Keratinocyte (primary cell): ENCODE data around the gene PARD3B. TPM values are rescaled to one million over a fixed set of nuclear protein-coding genes. Genes with fewer than 3 reads are reported as not detected.

Experiments used
- DNase-seq: peaks from one replicate; pipeline ENCODE4 v3.0.0-alpha.2; 2011; ENCODE audit warnings: low read depth, missing footprints, low spot score
- FAIRE-seq: peaks from 2 replicates; lab custom pipeline; 2011; peaks lifted over from hg19 to GRCh38; lab: Jason Lieb, UNC
- H2AFZ ChIP-seq: 2 replicates; pipeline ENCODE4 v1.6.0; 2012; ENCODE audit warnings: low read length, control low read depth, inconsistent platforms; ENCODE audit not compliant: control insufficient read depth
- H3K27ac ChIP-seq: 2 replicates; pipeline ENCODE4 v1.5.1; 2011; ENCODE audit warnings: low read length; ENCODE audit not compliant: control insufficient read depth, insufficient read depth
- H3K27me3 ChIP-seq: 3 replicates; pipeline ENCODE4 v1.6.0; 2011; ENCODE audit warnings: low read length; ENCODE audit not compliant: control insufficient read depth, insufficient read depth; ENCODE audit errors: extremely low read depth
- H3K36me3 ChIP-seq, 2 experiments: 2 replicates in 1 of 2; 3 replicates in 1 of 2; pipeline ENCODE4 v1.5.1; 2011; ENCODE audit warnings: low read length in 2 of 2, mild to moderate bottlenecking in 1 of 2; ENCODE audit not compliant: control insufficient read depth in 2 of 2, insufficient read depth in 2 of 2; ENCODE audit errors: extremely low read depth in 1 of 2
- H3K4me1 ChIP-seq: 3 replicates; pipeline ENCODE4 v1.5.1; 2011; ENCODE audit warnings: low read length; ENCODE audit not compliant: control insufficient read depth, insufficient read depth; ENCODE audit errors: extremely low read depth
- H3K4me2 ChIP-seq: 3 replicates; pipeline ENCODE4 v1.6.0; 2011; ENCODE audit warnings: low read depth, low read length; ENCODE audit not compliant: control insufficient read depth, insufficient read depth; ENCODE audit errors: extremely low read depth
- H3K4me3 ChIP-seq, 3 experiments: fragments of 200-600 bp in 1 of 3; sonication (generic) in 1 of 3; 2 replicates in 2 of 3; 3 replicates in 1 of 3; pipeline ENCODE4 v1.5.1; 2011 to 2016; ENCODE audit warnings: low read length in 3 of 3, mild to moderate bottlenecking in 3 of 3, control low read depth in 2 of 3, inconsistent platforms in 1 of 3, low read depth in 1 of 3, mixed read lengths in 1 of 3, mixed run types in 1 of 3, moderate library complexity in 1 of 3; ENCODE audit not compliant: control insufficient read depth in 2 of 3, insufficient read depth in 2 of 3; ENCODE audit errors: extremely low read depth in 1 of 3
- H3K79me2 ChIP-seq: 2 replicates; pipeline ENCODE4 v1.6.0; 2012; ENCODE audit warnings: low read length; ENCODE audit not compliant: control insufficient read depth, insufficient read depth
- H3K9ac ChIP-seq: 3 replicates; pipeline ENCODE4 v1.6.0; 2011; ENCODE audit warnings: low read length; ENCODE audit not compliant: control insufficient read depth, insufficient read depth; ENCODE audit errors: extremely low read depth
- H3K9me1 ChIP-seq: 3 replicates; pipeline ENCODE4 v1.6.0; 2011; ENCODE audit warnings: low read length; ENCODE audit not compliant: control insufficient read depth, insufficient read depth; ENCODE audit errors: extremely low read depth
- H3K9me3 ChIP-seq: 2 replicates; pipeline ENCODE4 v1.5.1; 2012; ENCODE audit warnings: low read depth, low read length; ENCODE audit not compliant: control insufficient read depth
- H4K20me1 ChIP-seq: 3 replicates; pipeline ENCODE4 v1.6.0; 2011; ENCODE audit warnings: low read length; ENCODE audit not compliant: control insufficient read depth, insufficient read depth; ENCODE audit errors: extremely low read depth
- EZH2 ChIP-seq: IDR thresholded peaks from one replicate; pipeline ENCODE4 v1.6.1; 2012; ENCODE audit warnings: inconsistent platforms, mild to moderate bottlenecking, low read length, moderate library complexity
- dilution Hi-C: fragments of 300-500 bp; cut with MboI; formaldehyde crosslinking; loops from one replicate; pipeline ENCODE4 v1.7.0; 2020; ENCODE audit warnings: low sequenced_read_pairs; ENCODE audit not compliant: extremely low pct_ligation_motif_present
- polyA plus RNA-seq, 5 experiments: library from polyadenylated mRNA; depleted of rRNA in 3 of 5; stranded (reverse) in 3 of 5; stranded (forward) in 1 of 5; unstranded in 1 of 5; fragments of >200 nt; gene quantifications; 1 replicate in 1 of 5; 2 replicates in 3 of 5; 3 replicates in 1 of 5; pipeline versions ENCODE4 v1.2.1 to v1.2.3, GENCODE V29; 2011 to 2012; ENCODE audit warnings: missing spikeins in 2 of 5, low read depth in 1 of 5, low replicate concordance in 1 of 5
- TF ChIP-seq, protein P1 (sequence below), 3 experiments: IDR thresholded peaks in 1 of 3; conservative IDR thresholded peaks in 1 of 3; optimal IDR thresholded peaks in 1 of 3; 2 replicates in 2 of 3; 3 replicates in 1 of 3; pipeline versions ENCODE3 to v1.5.1; 2011; ENCODE audit warnings: low read length in 3 of 3, mild to moderate bottlenecking in 3 of 3, moderate library complexity in 2 of 3, control low read depth in 1 of 3, inconsistent platforms in 1 of 3; ENCODE audit not compliant: insufficient read depth in 2 of 3; ENCODE audit errors: extremely low read depth in 1 of 3

Gene PARD3B
- polyA plus RNA-seq, 1 donor (not counting 4 experiments of a cell fraction or from before 2014, with no cell fraction given): 1.2 TPM

DNA sequence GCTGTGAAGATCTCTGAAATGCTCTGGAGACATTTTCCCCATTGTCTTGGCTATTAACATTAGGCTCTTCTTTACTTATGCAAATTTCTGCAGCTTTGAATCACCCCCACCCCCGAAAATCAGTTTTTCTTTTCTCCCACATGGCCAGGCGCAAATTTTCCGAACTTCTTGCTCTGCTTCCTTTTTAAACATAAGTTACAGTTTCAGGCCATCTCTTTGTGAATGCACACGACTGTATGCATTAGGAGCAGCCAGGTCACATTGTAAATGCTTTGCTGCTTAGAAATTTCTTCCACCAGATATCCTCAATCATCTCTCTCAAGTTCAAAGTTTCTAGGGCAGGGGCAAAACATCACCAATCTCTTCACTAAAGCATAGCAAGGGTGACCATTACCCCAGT lies 106.8 kb downstream of the PARD3B start:
- dilution Hi-C loops: no loop called here

GRCh38 chr2:204654669-204655068 lies 109.4 kb downstream of the PARD3B start:
- Histone ChIP-seq H3K4me3 (no peak overlapping the region), H3K36me3 (no peaks in the 10 kb centered on the region), H3K27me3 (no peaks in the 10 kb centered on the region), H3K27ac (no peak overlapping the region), H4K20me1 (no peaks in the 10 kb centered on the region), H3K9me3 (no peaks in the 10 kb centered on the region), H3K79me2 (no peaks in the 10 kb centered on the region), H3K9ac (no peak overlapping the region), H3K9me1 (no peaks in the 10 kb centered on the region), H3K4me1 (peaks cover 11% of the 10 kb centered on the region), H2AFZ (no peak overlapping the region), H3K4me2 (peak overlapping the region; percentile 45)
- DNase-seq (no peak), FAIRE-seq (no peak)
- TF ChIP-seq, protein P1, sequence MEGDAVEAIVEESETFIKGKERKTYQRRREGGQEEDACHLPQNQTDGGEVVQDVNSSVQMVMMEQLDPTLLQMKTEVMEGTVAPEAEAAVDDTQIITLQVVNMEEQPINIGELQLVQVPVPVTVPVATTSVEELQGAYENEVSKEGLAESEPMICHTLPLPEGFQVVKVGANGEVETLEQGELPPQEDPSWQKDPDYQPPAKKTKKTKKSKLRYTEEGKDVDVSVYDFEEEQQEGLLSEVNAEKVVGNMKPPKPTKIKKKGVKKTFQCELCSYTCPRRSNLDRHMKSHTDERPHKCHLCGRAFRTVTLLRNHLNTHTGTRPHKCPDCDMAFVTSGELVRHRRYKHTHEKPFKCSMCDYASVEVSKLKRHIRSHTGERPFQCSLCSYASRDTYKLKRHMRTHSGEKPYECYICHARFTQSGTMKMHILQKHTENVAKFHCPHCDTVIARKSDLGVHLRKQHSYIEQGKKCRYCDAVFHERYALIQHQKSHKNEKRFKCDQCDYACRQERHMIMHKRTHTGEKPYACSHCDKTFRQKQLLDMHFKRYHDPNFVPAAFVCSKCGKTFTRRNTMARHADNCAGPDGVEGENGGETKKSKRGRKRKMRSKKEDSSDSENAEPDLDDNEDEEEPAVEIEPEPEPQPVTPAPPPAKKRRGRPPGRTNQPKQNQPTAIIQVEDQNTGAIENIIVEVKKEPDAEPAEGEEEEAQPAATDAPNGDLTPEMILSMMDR (optimal IDR thresholded peaks at IDR 0.05 in 1 of 3, IDR thresholded peaks at IDR 0.05 in 1 of 3, conservative IDR thresholded peaks at IDR 0.05 in 1 of 3; ENCODE audit: extremely low read depth in 1 of 3, insufficient read depth in 2 of 3, low read length in 3 of 3): no peak
- no peak for TF ChIP-seq EZH2
- dilution Hi-C loops: no loop called here

More for the DNA sequence above, 106.8 kb downstream of the PARD3B start:
- Histone ChIP-seq H3K9me3 (no peaks in the 10 kb centered on the region), H3K79me2 (no peaks in the 10 kb centered on the region), H4K20me1 (no peaks in the 10 kb centered on the region), H3K27me3 (no peaks in the 10 kb centered on the region), H3K27ac (no peak overlapping the region), H3K36me3 (no peaks in the 10 kb centered on the region), H3K4me2 (no peak overlapping the region), H2AFZ (no peak overlapping the region), H3K4me1 (peaks cover 10% of the 10 kb centered on the region), H3K9me1 (no peaks in the 10 kb centered on the region), H3K9ac (no peak overlapping the region), H3K4me3 (no peak overlapping the region)
- FAIRE-seq (no peak), DNase-seq (no peak)
- TF ChIP-seq, protein P1 (optimal IDR thresholded peaks at IDR 0.05 in 1 of 3, IDR thresholded peaks at IDR 0.05 in 1 of 3, conservative IDR thresholded peaks at IDR 0.05 in 1 of 3; ENCODE audit: extremely low read depth in 1 of 3, insufficient read depth in 2 of 3, low read length in 3 of 3): no peak
- TF ChIP-seq EZH2: no peak
